ENCODE measurements around the gene TGFBR3L. TPM values are rescaled to one million over a fixed set of nuclear protein-coding genes. Genes with fewer than 3 reads are reported as not detected.

The TGFBR3L gene
- total and polyA plus RNA-seq, 2 of the 13 experiments (the other 11 are each of a cell fraction or from before 2014, with no cell fraction given): 0.20 to 1.0 TPM

DNA sequence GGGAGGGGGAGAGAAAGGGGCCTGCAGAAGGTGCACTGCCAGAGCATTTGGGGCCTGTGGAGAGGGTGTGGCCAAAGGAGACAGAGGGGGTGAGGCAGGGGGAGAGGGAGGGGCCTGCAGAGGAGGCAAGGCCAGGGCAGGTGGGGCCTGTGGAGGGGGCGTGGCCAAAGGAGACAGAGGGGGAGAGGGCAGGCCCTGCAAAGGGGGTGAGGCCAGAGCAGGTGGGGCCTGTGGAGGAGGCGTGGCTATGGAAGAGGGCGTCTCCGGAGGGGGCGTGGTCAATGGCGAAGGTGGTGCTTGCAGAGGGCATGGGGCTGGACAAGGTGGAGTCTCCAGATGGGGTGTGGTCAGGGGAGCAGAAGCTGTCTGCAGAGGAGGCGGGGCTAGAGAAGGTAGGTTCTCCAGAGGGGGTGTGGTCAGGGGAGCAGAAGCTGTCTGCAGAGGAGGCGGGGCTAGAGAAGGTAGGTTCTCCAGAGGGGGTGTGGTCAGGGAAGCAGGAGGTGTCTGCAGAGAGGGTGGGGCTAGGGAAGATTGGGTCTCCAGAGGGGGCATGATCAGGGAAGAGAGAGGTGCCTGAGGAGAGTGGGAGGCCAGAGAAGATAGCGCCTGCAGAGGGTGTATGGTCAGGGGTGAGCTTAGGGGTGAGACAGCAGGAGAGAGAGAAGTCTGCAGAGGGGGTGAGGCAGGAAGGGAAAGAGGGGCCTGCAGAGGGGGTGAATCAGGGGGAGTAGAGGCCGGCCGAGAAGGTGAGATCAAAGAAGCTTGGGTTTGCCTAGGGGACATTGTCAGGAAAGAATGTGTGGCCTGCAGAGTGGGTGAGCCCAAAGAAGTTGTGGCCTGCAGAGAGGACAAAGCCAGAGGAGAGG lies 43.8 kb upstream of the TGFBR3L start:
- Histone ChIP-seq H3K36me3 (replicated peaks in 1 of 2; ENCODE audit: control insufficient read depth in 1 of 2, insufficient read depth in 2 of 2, low read length in 2 of 2) (no peaks in the 10 kb centered on the region), H3K4me1 (ENCODE audit: insufficient read depth, low read length) (peaks cover 64% of the 10 kb centered on the region), H3K9ac (ENCODE audit: insufficient read depth, low read depth, low read length) (peak overlapping the region; percentile 23; the same call in 1 of the 2 replicates), H3K4me2 (ENCODE audit: low read depth, low read length) (peak overlapping the region; percentile 89), H4K20me1 (ENCODE audit: insufficient read depth, low read length) (no peaks in the 10 kb centered on the region; the same call in 1 of the 2 replicates), H3K27me3 (ENCODE audit: control insufficient read depth in 1 of 2, insufficient read depth in 2 of 2, low read length in 2 of 2) (peaks cover 0 to 4% of the 10 kb centered on the region in 2 experiments; a peak in 1 of 5 replicates), H2AFZ (ENCODE audit: low read length) (no peak overlapping the region), H3K9me3 (ENCODE audit: low read length) (no peaks in the 10 kb centered on the region), H3K4me3 (replicated peaks in 1 of 3; ENCODE audit: insufficient read depth in 1 of 3, low read depth in 2 of 3, low read length in 3 of 3) (peak overlapping the region in 2 of 3 experiments; percentile 34 to 73; a peak in 4 of 6 replicates), H3K27ac (ENCODE audit: extremely low read length, insufficient read depth, low read length) (peak overlapping the region; percentile 77), H3K79me2 (ENCODE audit: insufficient read depth, low read length) (no peaks in the 10 kb centered on the region)
- no TSS peak for BruUV-seq (replicated peaks)
- FAIRE-seq (peak; percentile 85), DNase-seq (ENCODE audit: low spot score) (peak; percentile 93), ATAC-seq (peak; percentile 21)
- 3% methylated on average over 11 of the region's 11 CpGs for WGBS (ENCODE audit: low lambda C conversion rate)
- ChIA-PET CTCF (ENCODE audit: low intra/inter-chr PET ratio, low total read pairs) (interaction anchor here (0.5 to 1.1 kb wide), 2 partner anchors 33 to 55 kb away, joined by 3 to 5 read pairs; partner anchors contain the start of gene MAP2K7), POLR2A (interaction anchor here (0.9 to 3.3 kb wide), 4 partner anchors 18 to 49 kb away, joined by 3 to 52 read pairs (median 8); partner anchors contain the start of genes LRRC8E, MAP2K7 and SNAPC2)
- intact Hi-C loops (cut with micrococcal nuclease; ENCODE audit: unreplicated experiment): loop anchor here (1.0 to 10.0 kb wide), 2 partner anchors 32 to 1136 kb away; partner anchors contain the start of genes GPR108, MAP2K7 and TRIP10
- in situ Hi-C loops (cut with HindIII; ENCODE audit: extremely low pct_ligation_motif_present, low pct_unique_long_range_greater_than_20kb): no loop called here
- TF ChIP-seq KAT7 (CRISPR knock-in tag; IDR thresholded peaks at IDR 0.05; ENCODE audit: borderline replicate concordance) (no peak), ZNF12 (CRISPR knock-in tag; IDR thresholded peaks at IDR 0.05) (no peak), TMF1 (CRISPR knock-in tag; IDR thresholded peaks at IDR 0.05; ENCODE audit: low read depth) (no peak), SNAPC2 (CRISPR knock-in tag; IDR thresholded peaks at IDR 0.05) (no peak), ZNF10 (CRISPR knock-in tag; IDR thresholded peaks at IDR 0.05; ENCODE audit: borderline replicate concordance, low read depth) (no peak), NFE2L1 (CRISPR knock-in tag; IDR thresholded peaks at IDR 0.05; ENCODE audit: borderline replicate concordance) (no peak), ATAD3A (CRISPR knock-in tag; IDR thresholded peaks at IDR 0.05) (no peak), ZNF883 (CRISPR knock-in tag; IDR thresholded peaks at IDR 0.05; ENCODE audit: not compliant biosample characterization) (no peak), CHD4 (IDR thresholded peaks at IDR 0.05; ENCODE audit: borderline replicate concordance, low read length) (no peak), ZFY (CRISPR knock-in tag; IDR thresholded peaks at IDR 0.05) (peak; percentile 49; the same call in 1 of the 2 replicates), GABPB1 (CRISPR knock-in tag; IDR thresholded peaks at IDR 0.05) (0 out of 2 replicates have a peak, but pooled peaks have one; percentile 21), SPEN (CRISPR knock-in tag; IDR thresholded peaks at IDR 0.05; ENCODE audit: low read depth) (0 out of 2 replicates have a peak, but pooled peaks have one; percentile 16), ZMYM3 (CRISPR knock-in tag; IDR thresholded peaks at IDR 0.05) (0 out of 2 replicates have a peak, but pooled peaks have one; percentile 11), RELA (CRISPR knock-in tag; IDR thresholded peaks at IDR 0.05) (no peak), MXI1 (IDR thresholded peaks at IDR 0.05; ENCODE audit: borderline replicate concordance, low read depth, low read length) (peak; percentile 34; the same call in 1 of the 3 replicates), POLR2AphosphoS2 (IDR thresholded peaks at IDR 0.05; ENCODE audit: low read depth, low read length) (no peak)
- TF ChIP-seq, protein P1, sequence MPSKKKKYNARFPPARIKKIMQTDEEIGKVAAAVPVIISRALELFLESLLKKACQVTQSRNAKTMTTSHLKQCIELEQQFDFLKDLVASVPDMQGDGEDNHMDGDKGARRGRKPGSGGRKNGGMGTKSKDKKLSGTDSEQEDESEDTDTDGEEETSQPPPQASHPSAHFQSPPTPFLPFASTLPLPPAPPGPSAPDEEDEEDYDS (CRISPR knock-in tag; IDR thresholded peaks at IDR 0.05): peak; percentile 66; the same call in 1 of the 2 replicates
- TF ChIP-seq, protein P2, sequence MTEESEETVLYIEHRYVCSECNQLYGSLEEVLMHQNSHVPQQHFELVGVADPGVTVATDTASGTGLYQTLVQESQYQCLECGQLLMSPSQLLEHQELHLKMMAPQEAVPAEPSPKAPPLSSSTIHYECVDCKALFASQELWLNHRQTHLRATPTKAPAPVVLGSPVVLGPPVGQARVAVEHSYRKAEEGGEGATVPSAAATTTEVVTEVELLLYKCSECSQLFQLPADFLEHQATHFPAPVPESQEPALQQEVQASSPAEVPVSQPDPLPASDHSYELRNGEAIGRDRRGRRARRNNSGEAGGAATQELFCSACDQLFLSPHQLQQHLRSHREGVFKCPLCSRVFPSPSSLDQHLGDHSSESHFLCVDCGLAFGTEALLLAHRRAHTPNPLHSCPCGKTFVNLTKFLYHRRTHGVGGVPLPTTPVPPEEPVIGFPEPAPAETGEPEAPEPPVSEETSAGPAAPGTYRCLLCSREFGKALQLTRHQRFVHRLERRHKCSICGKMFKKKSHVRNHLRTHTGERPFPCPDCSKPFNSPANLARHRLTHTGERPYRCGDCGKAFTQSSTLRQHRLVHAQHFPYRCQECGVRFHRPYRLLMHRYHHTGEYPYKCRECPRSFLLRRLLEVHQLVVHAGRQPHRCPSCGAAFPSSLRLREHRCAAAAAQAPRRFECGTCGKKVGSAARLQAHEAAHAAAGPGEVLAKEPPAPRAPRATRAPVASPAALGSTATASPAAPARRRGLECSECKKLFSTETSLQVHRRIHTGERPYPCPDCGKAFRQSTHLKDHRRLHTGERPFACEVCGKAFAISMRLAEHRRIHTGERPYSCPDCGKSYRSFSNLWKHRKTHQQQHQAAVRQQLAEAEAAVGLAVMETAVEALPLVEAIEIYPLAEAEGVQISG (CRISPR knock-in tag; IDR thresholded peaks at IDR 0.05): 0 out of 2 replicates have a peak, but pooled peaks have one; percentile 29
- TF ChIP-seq, protein P3, sequence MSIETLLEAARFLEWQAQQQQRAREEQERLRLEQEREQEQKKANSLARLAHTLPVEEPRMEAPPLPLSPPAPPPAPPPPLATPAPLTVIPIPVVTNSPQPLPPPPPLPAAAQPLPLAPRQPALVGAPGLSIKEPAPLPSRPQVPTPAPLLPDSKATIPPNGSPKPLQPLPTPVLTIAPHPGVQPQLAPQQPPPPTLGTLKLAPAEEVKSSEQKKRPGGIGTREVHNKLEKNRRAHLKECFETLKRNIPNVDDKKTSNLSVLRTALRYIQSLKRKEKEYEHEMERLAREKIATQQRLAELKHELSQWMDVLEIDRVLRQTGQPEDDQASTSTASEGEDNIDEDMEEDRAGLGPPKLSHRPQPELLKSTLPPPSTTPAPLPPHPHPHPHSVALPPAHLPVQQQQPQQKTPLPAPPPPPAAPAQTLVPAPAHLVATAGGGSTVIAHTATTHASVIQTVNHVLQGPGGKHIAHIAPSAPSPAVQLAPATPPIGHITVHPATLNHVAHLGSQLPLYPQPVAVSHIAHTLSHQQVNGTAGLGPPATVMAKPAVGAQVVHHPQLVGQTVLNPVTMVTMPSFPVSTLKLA (IDR thresholded peaks at IDR 0.05): peak; percentile 69

Data from HepG2 (cell line).